Kidney (tissue), 14 donors: Measurements from ENCODE around the gene IRX4. TPM values are rescaled to one million over a fixed set of nuclear protein-coding genes. Genes with fewer than 3 reads are reported as not detected.

ENCODE experiments used
- DNase-seq, 5 donors: peaks; one replicate each; pipeline ENCODE4 v3.0.0-alpha.2; 2013 to 2020
- FAIRE-seq: peaks from 2 replicates; lab custom pipeline; 2012; peaks lifted over from hg19 to GRCh38; lab: Jason Lieb, UNC
- H3K27ac ChIP-seq, 2 donors: one replicate each; pipeline ENCODE4 v1.7.0; 2013; ENCODE audit warnings: low read depth in 2 of 2, low read length in 2 of 2, inconsistent platforms in 1 of 2
- H3K27me3 ChIP-seq: one replicate; pipeline ENCODE4 v1.7.1; 2013; ENCODE audit warnings: low read length, inconsistent platforms; ENCODE audit not compliant: control insufficient read depth, insufficient read depth
- H3K36me3 ChIP-seq, 3 donors: one replicate each; pipeline versions ENCODE4 v1.7.0 to v1.7.1; 2013; ENCODE audit warnings: low read length in 3 of 3, control low read depth in 1 of 3, inconsistent platforms in 1 of 3; ENCODE audit not compliant: insufficient read depth in 3 of 3, control insufficient read depth in 2 of 3
- H3K4me1 ChIP-seq, 3 donors: one replicate each; pipeline versions ENCODE4 v1.7.0 to v1.7.1; 2013; ENCODE audit warnings: low read length in 3 of 3, inconsistent platforms in 1 of 3, low read depth in 1 of 3; ENCODE audit not compliant: control insufficient read depth in 2 of 3, insufficient read depth in 2 of 3
- H3K4me3 ChIP-seq, 3 donors: one replicate each; pipeline versions ENCODE4 v1.7.0 to v1.8.1; 2013; ENCODE audit warnings: low read length in 3 of 3, control low read depth in 1 of 3, inconsistent platforms in 1 of 3
- H3K9ac ChIP-seq, 3 donors: one replicate each; pipeline versions ENCODE4 v1.7.0 to v1.7.1; 2013; ENCODE audit warnings: low read length in 3 of 3, control low read depth in 1 of 3, inconsistent platforms in 1 of 3
- H3K9me3 ChIP-seq, 3 donors: one replicate each; pipeline versions ENCODE4 v1.7.0 to v1.7.1; 2013; ENCODE audit warnings: low read length in 3 of 3, control low read depth in 1 of 3, inconsistent platforms in 1 of 3; ENCODE audit not compliant: control insufficient read depth in 2 of 3, insufficient read depth in 1 of 3
- intact Hi-C: fragments of 100-400 bp; cut with DNase I; formaldehyde crosslinking; loops from one replicate; pipeline ENCODE4 v1.11.1; 2022
- polyA plus RNA-seq: library from polyadenylated mRNA; stranded (reverse); fragments of 350-450 nt; fragmentation: Illumina TruSeq; extraction: RNeasy Lipid Tissue Mini Kit (QIAGEN cat#74804); gene quantifications from one replicate; pipeline ENCODE4 v1.2.3, GENCODE V29; 2014; ENCODE audit warnings: low read depth, low replicate concordance; ENCODE audit not compliant: insufficient read depth
- total RNA-seq: library from RNA; stranded (reverse); fragmentation: NEBNext Ultra II Directional; extraction: Animal tissue kit (Norgen Biotek cat#: 25700); gene quantifications from one replicate; pipeline ENCODE4 v1.2.1, GENCODE V29; 2021
- TF ChIP-seq, protein P1 (sequence below): IDR thresholded peaks from 3 replicates; pipeline ENCODE4 v1.5.1; 2012; ENCODE audit warnings: mild to moderate bottlenecking, moderate library complexity, borderline replicate concordance; ENCODE audit not compliant: insufficient read depth; ENCODE audit errors: extremely low read depth
- donor health status: control.
- donor health status: control.
- donor health status: control.
- donor health status: control.
- donor health status: control.
- donor health status: DM: yes; HTN: yes; CAD: no.
- donor health status: Normal renal cell carcinoma (clear cell type).

IRX4 gene
- total and polyA plus RNA-seq, 2 donors from 2014 or later = not detected

DNA sequence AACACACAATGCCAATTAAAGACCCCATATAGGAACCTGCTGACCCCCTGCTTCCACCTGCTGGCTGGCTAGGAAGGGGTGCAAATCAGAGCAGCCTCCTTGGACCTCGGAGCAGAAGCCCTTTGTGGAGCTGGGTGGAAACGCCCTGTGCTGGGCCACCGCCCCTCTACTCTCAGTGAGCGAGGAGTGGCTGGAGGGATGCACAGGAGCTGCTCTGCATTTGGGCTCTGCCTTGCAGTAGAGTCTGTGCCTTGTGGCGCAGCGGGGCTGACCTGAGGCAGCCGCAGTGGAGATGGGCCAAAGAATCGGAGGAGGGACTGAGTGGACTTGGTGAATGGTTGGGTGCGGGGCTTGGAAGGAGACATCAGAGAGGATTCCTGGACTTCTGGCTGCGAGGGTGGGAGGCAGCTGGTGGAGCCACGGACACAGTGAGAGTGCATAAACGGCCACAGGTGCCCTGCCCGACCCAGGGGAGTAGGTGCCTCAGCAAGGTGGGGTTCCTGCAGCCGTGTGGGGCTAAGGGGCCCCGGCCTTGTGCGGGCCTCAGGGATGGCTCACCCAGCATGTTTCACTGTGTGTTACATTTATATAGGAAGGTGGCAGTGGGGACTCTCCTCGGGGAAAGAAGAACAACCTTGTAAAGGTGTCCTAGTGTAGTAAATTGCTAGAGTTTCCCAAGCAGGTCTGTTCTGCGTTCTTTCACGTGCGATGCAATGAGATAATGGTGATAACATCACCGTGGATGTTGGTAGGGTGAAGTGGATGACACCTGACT, 14.1 kb upstream of the IRX4 start:
- TF ChIP-seq, protein P1, sequence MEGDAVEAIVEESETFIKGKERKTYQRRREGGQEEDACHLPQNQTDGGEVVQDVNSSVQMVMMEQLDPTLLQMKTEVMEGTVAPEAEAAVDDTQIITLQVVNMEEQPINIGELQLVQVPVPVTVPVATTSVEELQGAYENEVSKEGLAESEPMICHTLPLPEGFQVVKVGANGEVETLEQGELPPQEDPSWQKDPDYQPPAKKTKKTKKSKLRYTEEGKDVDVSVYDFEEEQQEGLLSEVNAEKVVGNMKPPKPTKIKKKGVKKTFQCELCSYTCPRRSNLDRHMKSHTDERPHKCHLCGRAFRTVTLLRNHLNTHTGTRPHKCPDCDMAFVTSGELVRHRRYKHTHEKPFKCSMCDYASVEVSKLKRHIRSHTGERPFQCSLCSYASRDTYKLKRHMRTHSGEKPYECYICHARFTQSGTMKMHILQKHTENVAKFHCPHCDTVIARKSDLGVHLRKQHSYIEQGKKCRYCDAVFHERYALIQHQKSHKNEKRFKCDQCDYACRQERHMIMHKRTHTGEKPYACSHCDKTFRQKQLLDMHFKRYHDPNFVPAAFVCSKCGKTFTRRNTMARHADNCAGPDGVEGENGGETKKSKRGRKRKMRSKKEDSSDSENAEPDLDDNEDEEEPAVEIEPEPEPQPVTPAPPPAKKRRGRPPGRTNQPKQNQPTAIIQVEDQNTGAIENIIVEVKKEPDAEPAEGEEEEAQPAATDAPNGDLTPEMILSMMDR = no peak
- no peak overlapping the region for H3K27ac ChIP-seq
- no peak overlapping the region for H3K9ac ChIP-seq
- no peaks in the 10 kb centered on the region for H3K4me1 ChIP-seq
- DNase-seq (no peak), FAIRE-seq (no peak)
- peaks cover 0 to 2% (median 0%) of the 10 kb centered on the region in 3 donors for H3K9me3 ChIP-seq
- intact Hi-C loops = no loop called here
- H3K27me3 ChIP-seq = no peaks in the 10 kb centered on the region
- H3K36me3 ChIP-seq = no peaks in the 10 kb centered on the region
- H3K4me3 ChIP-seq = no peak overlapping the region

DNA sequence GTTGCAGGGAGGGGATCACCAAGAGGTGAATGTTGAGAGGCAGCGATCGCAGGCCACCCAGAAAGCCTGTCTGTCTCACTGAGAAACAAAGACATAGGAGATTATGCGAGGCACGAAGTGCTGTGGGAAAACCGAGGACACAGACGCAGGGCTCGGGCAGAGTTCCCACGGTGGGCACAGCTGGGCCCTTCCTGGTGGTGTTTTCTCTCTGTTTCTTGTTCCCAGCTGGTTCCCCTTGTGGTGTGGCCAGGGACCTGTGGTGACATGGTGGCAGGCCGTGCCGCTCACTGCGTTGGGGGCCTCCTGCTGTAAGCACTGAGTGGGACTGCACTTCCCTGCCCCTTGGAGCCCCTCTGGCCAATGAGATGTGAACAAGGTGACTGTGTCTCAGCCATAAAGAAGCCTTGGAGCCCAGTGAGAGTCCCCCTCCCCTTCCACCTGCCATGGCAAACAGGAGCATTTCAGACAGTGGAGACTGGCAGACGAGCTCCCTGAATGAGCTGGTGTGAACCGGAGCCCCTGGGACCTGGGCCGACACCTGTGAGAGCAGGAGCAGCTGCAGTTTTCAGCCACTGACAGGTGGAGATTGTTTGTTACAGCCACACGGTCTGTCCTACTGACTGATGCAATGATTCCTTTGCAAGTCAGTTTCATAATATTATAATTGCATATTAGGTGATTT, 13.2 kb upstream of the IRX4 start:
- TF ChIP-seq, protein P1 = no peak
- intact Hi-C loops = no loop called here
- Histone ChIP-seq H3K27me3 (no peaks in the 10 kb centered on the region), H3K9ac (no peak overlapping the region), H3K9me3 (no peaks in the 10 kb centered on the region), H3K4me1 (no peaks in the 10 kb centered on the region), H3K27ac (no peak overlapping the region), H3K4me3 (no peak overlapping the region), H3K36me3 (no peaks in the 10 kb centered on the region)
- no peak for DNase-seq
- FAIRE-seq = no peak

DNA sequence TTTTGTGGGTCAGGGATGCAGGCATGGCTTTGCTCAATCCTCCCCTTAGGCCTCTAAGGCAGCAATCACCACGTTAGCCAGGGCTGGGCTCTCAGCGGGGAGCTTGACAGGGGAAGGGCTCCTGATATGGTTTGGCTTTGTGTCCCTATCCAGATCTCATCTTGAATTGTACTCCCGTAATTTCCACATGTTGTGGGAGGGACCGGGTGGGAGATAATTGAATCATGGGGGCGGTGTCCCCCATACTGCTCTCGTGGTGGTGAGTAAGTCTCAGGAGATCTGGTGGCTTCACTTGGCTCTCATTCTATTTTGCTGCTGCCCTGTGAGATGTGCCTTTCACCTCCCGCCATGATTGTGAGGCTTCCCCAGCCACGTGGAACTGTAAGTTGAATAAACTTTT, 11.5 kb upstream of the IRX4 start:
- no peak for DNase-seq
- Histone ChIP-seq H3K36me3 (no peaks in the 10 kb centered on the region), H3K27ac (no peak overlapping the region), H3K27me3 (peaks cover 5% of the 10 kb centered on the region), H3K4me3 (no peak overlapping the region), H3K4me1 (no peaks in the 10 kb centered on the region), H3K9me3 (no peaks in the 10 kb centered on the region), H3K9ac (no peak overlapping the region)
- TF ChIP-seq, protein P1 = no peak
- intact Hi-C loops = no loop called here
- FAIRE-seq = no peak
